Hindlimb muscle (tissue), 1 donor: ENCODE data around the gene STX18. TPM values are rescaled to one million over a fixed set of nuclear protein-coding genes. Genes with fewer than 3 reads are reported as not detected.
A peak's percentile ranks its signal among the peaks of the same experiment; 100 is the strongest.
"Not testable (repeated sequence)": the region's sequence is repeated elsewhere in the genome, so short reads cannot be mapped to it uniquely, and the experiment has no call there.

Experiments used
- DNase-seq: peaks from one replicate; pipeline ENCODE4 v3.0.0-alpha.2; 2013
- polyA plus RNA-seq: library from polyadenylated mRNA; unstranded; fragments of 120-200 nt; gene quantifications from one replicate; pipeline ENCODE4 v1.2.1, GENCODE V29; 2013; ENCODE audit not compliant: insufficient read length

STX18 gene
- polyA plus RNA-seq, 1 donor = 27.5 TPM

DNA sequence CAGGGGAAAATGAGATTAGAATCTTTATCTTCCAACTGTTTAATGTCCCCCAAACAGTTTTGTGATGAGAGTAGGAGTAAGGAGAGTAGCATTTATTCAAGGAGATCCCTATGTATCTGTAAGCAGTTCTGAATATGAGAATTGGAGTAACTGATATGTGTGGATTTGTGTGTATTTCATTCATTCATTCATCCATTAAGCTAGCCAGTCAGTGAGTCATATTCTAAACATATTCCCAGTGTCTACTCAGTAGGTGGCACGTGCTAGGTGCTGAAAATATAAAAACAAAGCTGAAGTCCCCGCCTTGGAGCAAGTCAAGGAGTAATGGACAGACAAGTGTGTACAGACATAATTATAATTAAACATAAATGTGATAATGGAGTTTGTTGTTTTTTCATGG lies 12.4 kb upstream of the STX18 start:
- no peak for DNase-seq

DNA sequence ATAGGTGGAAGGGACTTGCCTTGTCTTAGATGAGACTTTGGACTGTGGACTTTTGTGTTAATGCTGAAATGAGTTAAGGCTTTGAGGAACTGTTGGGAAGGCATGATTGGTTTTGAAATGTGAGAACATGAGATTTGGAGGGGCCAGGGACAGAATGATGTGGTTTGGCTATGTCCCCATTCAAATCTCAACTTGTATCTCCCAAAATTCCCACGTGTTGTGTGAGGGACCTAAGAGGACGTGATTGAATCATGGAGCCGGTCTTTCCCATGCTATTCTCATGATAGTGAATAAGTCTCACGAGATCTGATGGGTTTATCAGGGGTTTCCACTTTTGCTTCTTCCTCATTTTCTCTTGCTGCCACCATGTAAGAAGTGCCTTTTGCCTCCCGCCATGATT lies 10.2 kb upstream of the STX18 start:
- DNase-seq = not testable (repeated sequence)

DNA sequence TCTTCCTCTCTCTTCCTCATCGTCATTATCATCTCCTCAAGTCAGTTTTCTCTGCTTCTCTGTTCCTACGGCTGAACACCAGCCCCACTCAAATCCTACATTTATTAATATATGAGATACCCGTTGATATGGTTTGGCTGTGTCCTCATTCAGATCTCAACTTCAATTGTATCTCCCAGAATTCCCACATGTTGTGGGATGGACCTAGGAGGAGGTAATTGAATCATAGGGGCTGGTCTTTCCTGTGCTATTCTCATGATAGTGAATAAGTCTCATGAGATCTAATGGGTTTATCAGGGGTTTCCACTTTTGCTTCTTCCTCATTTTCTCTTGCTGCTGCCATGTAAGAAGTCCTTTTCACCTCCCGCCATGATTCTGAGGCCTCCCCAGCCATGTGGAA lies 8.3 kb upstream of the STX18 start:
- DNase-seq = not testable (repeated sequence)

DNA sequence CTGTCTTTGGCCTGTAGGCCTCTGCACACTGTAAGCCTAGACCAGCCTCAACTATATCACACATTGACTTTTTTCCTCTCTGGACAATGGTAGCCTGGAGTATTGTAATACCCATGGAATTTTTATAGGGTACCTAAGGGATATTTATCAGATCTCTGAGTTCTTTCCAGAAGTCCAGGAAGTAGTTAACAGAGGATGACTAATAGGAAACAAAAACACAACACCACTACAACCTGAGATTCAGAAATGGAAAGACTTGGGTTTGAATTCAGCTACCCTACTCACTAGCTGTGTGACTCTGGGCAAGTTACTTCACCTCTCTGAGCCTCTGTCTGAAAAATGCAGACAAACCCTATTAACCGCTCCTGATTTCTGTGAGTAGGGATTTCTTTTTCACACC lies 7.7 kb upstream of the STX18 start:
- DNase-seq = no peak

DNA sequence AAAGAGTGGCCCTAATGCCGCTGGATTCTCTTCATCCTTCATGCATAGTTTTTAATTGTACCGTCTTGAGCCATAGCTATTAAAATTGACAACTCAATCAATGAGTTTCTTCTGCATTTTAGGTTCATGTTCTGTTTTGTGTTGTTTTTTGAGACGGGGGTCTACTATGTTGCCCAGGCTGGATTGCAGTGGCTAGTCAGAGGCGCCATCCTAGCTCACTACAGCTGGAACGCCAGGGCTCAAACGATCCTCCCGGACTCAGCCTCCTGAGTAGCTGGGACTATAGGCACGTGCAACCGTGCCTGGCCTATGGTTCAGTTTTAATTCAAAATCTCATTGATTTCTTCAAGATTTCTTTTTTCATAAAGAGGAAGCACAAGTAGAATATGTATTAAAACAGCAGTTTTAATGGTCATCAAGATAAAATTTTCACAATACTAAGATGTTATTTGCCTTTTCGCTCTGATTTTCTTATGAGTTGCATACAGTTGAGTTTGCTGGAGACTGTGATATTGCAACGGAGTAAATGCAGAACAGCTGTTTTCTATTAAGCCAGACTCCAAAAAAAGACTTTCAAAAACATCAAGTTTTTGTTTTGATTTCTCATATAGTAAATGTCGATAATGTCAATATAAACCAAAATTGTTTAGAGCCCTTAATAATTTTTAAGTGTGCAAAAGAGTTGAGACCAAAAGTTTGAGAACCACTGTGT lies 1.1 kb upstream of the STX18 start:
- no peak for DNase-seq

DNA sequence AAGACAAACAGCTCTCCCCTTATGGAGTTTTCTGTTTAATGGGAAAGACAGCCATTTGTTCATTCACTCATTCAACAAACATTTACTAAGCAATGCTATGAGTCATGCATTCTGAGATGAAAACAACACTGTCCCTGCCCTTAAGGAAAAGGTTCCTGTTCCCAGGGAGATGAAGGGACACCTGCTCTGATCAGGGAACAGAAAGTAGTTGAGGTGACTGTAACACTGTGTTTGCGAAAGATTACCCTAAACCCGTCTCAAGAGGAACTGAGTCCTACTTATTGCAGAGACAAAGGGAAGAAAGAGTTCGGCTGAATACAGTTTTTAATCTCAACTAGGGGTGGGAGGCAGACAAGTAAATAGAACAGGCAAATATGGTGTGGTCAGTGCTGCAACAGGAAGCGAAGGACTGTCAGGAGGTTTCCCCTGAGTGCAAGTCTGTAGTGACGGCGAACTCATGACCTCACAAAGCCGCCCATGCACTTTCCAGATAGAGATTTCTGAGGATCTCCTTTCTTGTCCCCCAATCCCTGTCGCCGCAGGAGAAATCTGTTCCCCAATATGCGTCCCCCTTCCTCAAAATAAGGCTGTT lies 712 bp downstream of the STX18 start:
- DNase-seq = peak; percentile 15

DNA sequence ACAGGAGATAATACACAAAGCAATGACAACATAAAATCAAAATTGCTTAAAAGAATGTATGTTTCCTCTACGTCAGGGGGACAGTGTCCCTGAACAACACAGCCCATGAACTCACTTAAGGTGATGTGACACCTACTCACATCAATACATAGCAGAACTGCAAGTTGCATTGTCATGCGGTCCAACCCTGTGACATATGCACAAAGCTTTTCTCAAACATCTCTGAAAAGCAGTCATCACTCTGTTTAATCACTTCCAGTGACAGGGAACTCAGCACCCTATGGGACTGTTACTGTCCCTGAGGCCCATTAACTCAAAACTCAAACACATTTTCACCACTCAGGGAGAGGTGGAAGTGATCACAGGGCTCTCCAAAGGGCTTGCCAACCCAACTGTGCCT lies 2.4 kb downstream of the STX18 start:
- no peak for DNase-seq

DNA sequence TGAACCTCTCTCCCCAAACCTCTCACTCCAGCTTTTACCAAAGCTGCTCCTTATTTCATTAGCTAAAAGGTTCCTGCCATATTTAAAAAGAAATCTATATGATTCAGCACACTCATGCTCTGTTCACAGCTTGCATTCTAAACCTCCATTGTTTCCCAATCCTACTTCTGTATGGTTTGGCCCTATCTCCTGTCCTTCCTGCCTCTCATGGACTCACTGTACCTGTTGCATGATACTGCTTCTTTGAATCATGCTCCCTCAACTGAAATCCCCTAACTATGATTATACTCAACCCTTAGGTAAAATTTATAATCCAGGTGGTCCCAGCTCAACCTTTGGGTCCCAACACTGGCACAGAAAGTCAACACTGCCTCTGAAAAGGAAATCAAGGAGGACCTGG lies 6.3 kb downstream of the STX18 start:
- no peak for DNase-seq

DNA sequence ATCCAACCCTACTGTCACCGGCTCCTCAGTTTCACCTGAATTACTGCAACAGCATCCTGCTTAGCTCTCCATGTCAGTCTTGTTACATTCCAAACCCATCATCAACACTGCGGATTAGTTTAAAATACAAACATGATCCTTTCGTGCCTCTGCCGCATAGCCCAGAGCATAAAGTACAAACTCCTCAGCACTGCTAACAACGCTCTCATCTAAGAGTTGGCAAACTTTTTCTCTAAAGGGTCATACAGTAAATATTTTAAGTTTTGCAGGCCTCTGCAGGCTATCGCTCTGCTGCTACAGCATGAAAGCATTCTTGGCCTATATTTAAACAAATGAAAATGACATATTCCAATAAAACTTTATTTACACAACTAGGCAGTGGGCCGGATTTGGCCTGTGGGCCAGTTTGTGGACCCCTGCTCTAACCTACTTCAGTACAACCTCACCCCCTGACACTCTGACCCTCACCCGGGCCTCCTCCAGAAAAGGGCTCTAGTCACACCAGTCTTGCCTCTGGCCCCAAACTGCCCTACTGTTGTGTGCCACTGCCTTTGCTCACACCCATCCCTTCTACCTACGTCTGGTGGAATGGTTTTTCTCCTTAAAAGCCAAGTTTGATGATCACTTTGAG lies 7.2 kb downstream of the STX18 start:
- DNase-seq = no peak

DNA sequence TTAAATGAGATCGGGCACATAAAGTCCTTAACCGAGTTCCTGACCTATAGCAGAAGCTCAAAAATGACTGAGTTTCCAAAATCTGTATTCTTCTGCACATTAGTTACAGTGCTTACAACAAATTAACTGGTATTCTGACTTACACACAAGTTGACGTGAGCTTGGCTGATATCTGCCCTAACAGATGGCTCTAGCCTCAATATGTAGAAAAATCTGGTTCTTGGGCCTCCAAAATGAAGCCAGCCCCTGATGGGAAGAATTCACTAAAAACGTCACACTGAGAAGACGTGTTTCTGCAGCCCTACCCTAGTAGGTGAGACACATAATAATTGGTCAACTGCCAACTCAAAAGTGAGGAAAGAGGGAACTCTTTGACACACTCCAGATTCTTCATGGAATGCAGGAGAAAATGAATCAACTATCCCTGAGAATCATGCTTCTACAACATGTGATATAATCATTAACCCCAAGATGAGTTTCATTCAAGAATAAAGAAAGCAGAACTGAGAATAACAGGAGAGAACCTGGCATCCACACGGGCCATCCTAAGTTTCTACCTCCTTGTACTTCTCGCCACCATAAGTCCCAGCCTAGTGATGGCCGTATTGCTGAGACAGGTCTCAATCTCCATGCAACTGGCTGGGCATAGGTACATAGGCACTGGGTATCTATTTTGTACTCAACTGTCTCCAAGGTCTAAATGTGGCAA lies 8.2 kb downstream of the STX18 start:
- no peak for DNase-seq

DNA sequence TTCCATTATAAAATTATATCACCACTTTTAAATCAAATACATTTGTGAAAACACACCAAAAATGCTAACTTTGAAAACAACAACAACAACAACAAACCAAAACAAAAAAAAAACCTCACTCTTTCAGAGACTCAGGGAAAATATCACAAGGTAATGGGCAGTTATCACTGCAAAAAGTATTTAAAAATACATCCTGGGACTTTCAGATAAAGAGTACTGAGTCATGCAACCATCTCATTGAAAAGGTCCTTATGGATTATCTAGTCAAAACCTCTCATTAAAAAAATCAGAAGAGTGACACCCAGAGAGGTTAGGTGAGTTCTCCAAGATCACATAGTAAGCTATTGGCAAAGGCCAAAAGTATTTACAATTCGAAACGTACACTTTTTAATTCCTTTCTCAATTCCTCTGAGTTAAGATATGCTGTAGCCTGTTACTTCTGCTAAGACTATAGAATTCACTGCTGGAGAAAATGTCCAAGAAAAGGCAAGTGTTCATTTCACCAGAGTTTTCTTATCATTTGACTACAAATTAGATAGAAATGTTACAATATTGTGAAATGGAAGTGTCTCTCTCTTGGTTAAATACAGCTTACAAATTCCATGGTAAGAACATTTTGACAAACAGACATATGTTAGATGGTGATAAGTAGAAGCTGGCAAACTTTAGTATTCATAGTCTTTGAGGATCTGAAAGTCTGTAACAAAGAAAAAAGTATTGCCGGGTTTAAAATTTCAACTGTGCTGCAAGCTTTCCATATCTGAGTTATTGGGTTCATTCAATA lies 9.3 kb downstream of the STX18 start:
- no peak for DNase-seq

DNA sequence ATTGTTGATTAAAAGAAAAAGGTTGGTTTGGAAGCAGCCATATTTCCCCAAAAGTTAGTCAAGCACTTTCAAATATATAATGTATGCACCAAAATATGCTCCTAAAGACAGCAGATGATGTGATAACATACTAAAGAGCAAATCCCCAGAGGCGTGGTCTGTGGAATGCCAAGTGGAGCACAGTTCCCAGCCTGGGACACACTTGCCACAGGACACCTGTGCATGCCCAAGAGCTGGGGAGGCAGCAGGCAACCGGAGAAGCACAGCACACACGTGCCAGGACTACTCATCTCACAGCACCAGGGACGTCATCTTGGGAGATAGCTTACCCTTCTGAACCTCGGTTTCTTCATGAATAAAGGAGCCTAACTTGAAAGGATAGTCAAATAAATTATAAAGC lies 12.5 kb downstream of the STX18 start:
- no peak for DNase-seq

DNA sequence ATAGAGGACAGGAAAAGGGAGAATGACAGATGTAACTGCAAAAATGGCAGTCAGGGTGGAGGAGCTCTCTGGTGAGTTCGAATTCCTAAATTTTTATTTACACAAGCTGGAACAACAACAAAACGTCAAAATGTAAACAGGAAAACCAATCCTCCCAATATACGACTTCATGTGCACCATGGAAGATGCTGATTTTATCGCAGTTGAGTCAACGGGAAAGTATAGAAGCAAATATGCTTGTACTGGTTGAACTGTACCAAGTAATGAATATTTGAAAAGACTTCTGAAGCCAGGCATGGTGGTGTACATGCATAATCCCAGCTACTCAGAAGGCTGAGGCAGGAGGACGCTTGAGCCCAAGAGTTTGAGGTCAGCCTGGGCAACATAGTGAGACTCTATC lies 15.4 kb downstream of the STX18 start:
- DNase-seq = no peak

DNA sequence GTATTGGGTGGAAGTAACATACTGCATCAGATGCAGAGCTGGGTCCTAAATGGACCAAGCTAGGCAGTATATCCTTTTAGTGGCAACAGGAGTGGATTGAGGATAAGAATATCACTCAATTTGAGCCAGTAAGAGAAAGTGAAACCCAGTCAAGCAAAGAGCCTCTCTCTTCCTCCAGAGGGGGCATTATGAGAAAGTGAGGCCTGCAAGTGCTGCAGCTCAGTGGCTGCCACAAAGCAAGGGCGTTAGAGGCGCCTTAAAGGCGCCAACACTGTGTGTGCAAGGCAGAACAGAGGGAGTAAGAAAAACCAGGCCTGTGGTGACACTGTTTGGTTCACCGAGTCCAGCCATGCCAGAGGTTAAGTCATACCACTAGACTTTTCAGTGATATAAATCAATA lies 17.5 kb downstream of the STX18 start:
- DNase-seq = no peak

DNA sequence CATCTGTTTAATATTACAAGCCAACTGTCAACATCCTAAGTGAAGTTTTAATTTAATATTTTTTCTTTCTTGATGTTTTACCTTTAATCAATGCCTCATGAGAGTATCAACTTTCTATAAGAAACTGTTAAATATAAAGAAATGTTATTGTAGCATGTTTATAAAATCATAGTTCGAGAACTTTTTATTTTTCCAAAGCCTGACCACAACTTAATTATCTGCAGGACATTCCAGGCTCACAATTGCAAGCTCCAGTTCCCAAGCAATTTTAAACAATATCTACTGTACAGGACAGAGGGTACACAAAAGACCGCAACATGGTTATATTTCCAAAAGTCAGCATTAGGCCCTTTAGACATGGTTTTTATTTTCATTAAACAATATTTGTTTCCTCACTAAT lies 20.1 kb downstream of the STX18 start:
- DNase-seq = no peak

DNA sequence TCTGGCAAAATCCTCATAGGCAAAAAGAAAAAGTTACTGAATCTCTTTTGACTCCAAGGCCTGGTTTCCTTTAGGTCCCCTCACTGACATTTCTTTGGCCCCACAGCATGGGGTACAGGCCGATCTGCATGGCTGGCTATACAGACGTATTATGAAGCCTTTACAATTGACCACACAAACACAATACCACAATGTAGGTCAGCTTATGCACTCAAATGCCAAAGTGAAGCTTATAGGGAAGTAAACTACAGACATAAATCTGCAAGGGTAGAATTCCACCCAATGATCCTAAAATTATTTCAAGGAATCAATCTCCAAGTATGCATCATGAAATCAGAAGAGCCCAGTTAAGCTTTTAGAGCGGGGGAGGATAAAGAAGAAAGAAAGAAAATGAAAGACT lies 20.7 kb downstream of the STX18 start:
- no peak for DNase-seq

DNA sequence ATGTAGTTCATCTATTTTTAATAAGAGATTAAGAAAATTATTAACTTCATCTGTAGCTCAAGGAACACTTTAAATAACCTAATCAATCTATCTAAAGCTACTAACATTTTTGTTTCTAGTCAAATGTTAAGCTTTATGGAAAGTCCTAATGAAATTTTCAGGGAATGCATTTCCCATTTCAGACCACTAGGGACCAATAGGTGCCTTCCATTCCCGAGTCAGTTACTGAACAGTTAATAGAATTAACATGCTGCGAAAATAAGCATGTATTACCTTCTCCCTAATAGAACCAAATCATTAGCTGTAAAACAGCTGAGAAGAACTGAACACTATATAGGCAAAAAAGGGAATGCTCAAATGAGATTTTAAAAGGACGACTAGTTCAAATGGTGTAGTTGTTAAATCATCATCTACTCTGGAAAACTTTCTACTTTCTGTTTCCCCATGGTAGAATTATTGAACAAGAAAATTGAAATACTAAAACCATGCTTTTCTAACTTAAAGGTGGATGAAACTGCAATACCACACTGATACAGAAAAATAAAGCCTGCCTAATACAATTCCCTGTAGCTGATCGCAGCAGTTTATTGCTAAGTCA lies 22.5 kb downstream of the STX18 start:
- DNase-seq = no peak

DNA sequence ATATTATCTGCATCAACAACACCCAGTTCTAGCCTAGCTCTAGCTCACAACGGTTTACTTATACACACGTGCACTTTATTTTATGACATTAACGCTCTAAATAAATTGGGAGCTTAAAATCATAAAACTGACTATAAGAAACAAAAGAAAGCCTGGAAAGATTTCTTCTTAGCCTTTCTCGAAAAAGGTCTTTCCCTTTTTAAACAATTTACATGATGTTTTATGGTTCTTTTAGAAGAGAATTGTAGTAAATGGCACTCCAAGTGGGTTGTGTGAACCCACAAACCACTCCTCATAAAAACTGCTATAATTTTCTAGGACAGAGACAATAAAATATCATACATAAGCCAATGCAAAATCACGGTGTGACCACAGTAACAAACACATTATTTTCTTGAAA lies 23.1 kb downstream of the STX18 start:
- DNase-seq = no peak

DNA sequence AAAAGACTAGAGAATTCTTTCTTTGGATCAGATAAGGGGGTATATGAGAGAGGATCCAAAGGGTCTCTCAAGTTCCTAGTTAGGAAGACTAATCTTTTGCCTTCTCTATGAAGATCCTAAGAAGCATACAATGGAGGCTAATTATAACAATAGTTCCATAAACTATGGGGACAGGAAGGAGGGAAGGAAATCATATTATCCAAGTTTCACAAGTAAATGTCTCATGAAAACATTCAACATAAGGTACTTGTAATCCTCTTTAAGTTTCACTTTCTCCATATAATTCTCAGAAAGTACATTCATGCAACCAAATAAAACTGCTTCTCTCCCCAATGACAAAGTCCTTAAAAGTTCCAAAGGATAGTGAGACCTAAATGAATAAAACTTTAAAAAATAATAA lies 27.1 kb downstream of the STX18 start:
- DNase-seq = no peak

DNA sequence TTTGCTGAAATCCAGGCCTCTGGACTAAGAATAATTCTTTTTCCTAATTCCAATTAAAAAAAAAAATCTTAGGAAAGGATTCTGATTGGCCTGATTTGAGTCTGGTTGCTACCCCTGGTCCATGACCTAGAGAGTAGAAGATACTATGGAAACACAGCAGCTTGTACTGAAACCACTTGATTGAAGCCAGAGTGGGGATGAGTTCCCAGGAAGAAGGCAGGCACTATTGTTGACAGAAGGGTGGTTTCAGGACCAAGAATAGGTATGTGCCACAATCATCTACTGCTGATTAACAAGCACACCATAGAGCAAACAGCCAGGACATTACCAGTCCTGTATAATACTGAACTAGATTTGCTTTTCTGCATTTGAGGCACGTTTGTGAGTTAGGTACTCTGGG lies 29.6 kb downstream of the STX18 start:
- DNase-seq = no peak

DNA sequence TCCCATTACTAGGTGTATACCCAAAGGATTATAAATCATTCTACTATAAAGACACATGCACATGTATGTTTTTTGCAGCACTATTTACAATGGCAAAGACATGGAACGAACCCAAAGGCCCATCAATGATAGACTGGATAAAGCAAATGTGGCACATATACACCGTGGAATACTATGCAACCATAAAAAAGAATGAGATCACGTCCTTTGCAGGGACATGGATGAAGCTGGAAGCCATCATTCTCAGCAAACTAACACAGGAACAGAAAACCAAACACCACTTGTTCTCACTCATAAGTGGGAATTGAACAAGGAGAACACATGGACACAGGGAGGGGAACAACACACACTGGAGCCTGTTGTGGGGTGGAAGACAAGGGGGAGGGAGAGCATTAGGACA lies 31.2 kb downstream of the STX18 start:
- not testable (repeated sequence) for DNase-seq

DNA sequence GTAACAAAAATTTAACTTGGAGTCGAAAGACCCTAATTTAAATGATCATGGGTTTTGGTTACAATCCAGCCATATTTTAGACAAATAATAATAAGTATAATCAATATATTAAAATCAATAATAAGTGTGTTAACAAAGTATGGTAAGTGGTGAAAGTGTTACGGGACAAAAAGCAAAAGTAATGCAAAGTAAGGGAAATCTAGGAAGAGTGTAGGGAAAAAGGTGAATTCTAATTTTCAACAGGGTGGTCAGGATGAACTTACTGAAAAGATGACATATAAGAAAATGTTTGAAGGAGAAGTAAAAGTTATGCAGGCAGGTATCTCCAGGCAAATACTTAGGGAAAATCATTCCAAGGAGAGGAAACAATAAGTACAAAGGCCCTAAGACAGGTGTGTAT lies 32.3 kb downstream of the STX18 start:
- no peak for DNase-seq
